Activated CD8-positive, alpha-beta memory T cell treated with anti-CD3 and anti-CD28 coated beads, Interleukin-2, amount 10 ng/mL, durations not matched to agents 7 days and 5 days (primary cell): ENCODE measurements around the gene OAT. TPM values are rescaled to one million over a fixed set of nuclear protein-coding genes. Genes with fewer than 3 reads are reported as not detected.

Experiments used
- ATAC-seq: fragments of 150-1000 bp; cut with Tn5 transposase; one replicate; pipeline ENCODE4 v1.10.0; 2021; ENCODE audit warnings: moderate library complexity
- CTCF ChIA-PET: fragments of 350-600 bp; sonication (Branson Sonifier 250); formaldehyde crosslinking; loops from one replicate; lab custom pipeline; 2021; ENCODE audit warnings: antibody characterized with exemption; lab: Charles Lee
- DNase-seq: peaks from one replicate; pipeline ENCODE4 v3.0.0-alpha.2; 2020
- H3K27ac Mint-ChIP-seq: one replicate; pipeline ENCODE4 v1.8.0; 2021; ENCODE audit warnings: mild to moderate bottlenecking, mixed read lengths
- H3K27me3 Mint-ChIP-seq: one replicate; pipeline ENCODE4 v1.8.0; 2021; ENCODE audit warnings: mixed read lengths
- H3K36me3 Mint-ChIP-seq: one replicate; pipeline ENCODE4 v1.8.0; 2021; ENCODE audit warnings: mild to moderate bottlenecking, mixed read lengths
- H3K4me1 Mint-ChIP-seq: one replicate; pipeline ENCODE4 v1.8.0; 2021; ENCODE audit warnings: mixed read lengths
- H3K4me3 Mint-ChIP-seq: one replicate; pipeline ENCODE4 v1.8.0; 2021; ENCODE audit warnings: mild to moderate bottlenecking, moderate library complexity, mixed read lengths
- H3K9me3 Mint-ChIP-seq: one replicate; pipeline ENCODE4 v1.8.0; 2022; ENCODE audit warnings: low read depth, mixed read lengths
- total RNA-seq, 2 experiments: library from RNA; stranded (reverse); gene quantifications; one replicate each; pipeline ENCODE4 v1.2.3, GENCODE V29; 2021

Gene OAT
- total RNA-seq, 2 experiments from 2014 or later, result 18.7 to 32.3 TPM

DNA sequence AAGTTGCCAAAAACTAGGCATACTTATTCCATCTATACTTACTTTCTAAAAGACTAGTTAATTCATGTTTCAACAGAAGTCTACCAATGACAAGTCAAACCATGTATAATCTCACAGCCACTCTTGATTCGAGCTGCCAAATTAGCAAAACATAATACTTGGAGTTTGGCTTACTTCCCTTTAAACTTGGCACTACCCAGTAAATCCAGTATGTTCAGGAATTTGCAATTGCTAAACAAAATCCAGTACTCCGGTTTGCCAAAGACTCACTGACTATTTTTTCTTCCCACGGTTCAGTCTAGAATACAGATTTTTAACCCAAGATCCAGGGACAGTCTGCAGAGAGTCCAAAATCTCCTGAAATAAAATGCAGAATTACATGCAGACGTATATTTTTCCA is 4.6 kb downstream of the OAT start:
- Mint-ChIP-seq H3K4me3 (no peak overlapping the region), H3K36me3 (peaks cover 7% of the 10 kb centered on the region), H3K27ac (no peak overlapping the region), H3K27me3 (no peaks in the 10 kb centered on the region), H3K9me3 (no peaks in the 10 kb centered on the region), H3K4me1 (peaks cover 10% of the 10 kb centered on the region)
- ATAC-seq (no peak), DNase-seq (no peak)
- CTCF ChIA-PET, result interaction anchor here (0.7 to 1.3 kb wide), 3 partner anchors 10 to 18 kb away, joined by 3 to 4 read pairs (median 3); no protein-coding TSS in a partner anchor

DNA sequence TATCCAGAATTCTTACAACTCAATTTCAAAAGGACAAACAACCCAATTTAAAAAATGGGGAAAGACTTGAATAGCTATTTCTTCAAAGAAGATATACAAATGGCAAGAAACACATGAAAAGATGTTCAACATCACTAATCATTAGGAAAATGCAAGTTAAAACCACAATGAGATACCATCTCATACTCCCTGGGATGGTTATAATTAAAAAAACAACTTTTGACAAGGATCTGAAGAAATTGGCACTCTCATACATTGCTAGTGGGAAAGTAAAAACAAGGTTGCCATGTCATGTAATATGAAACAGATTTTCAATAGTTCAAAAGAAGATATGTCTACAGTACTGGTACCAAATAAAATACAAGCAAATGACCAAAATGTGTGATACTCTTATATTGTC is 9.0 kb downstream of the OAT start:
- Mint-ChIP-seq H3K4me3 (no peak overlapping the region), H3K27me3 (no peaks in the 10 kb centered on the region), H3K36me3 (peaks cover 13% of the 10 kb centered on the region), H3K4me1 (no peaks in the 10 kb centered on the region), H3K27ac (no peak overlapping the region), H3K9me3 (no peaks in the 10 kb centered on the region)
- ATAC-seq (no peak), DNase-seq (no peak)
- CTCF ChIA-PET, result interaction anchor here (0.7 kb wide), 1 partner anchor 21 kb away, joined by 4 read pairs; no protein-coding TSS in a partner anchor

DNA sequence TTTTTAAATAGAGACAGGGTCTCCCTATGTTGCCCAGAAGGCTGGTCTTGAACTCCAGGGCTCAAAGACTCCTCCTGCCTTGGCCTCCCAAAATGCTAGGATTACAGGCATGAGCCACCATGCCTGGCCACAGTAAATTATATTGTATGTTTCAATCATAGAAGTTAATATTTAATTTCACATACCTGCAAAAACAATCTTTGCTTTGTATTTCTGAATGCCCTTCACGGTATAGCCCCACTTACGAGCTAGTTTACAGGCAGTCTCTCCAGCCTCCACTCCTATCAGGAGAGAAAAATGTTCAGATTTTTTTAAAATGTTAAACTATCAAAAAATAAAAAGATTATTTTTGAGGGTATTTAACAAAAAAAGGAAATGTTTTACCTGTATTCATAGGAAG is 10.4 kb downstream of the OAT start:
- H3K9me3 Mint-ChIP-seq, result no peaks in the 10 kb centered on the region
- DNase-seq (no peak), ATAC-seq (no peak)
- no peaks in the 10 kb centered on the region for H3K27me3 Mint-ChIP-seq
- H3K27ac Mint-ChIP-seq, result no peak overlapping the region
- peaks cover 7% of the 10 kb centered on the region for H3K4me1 Mint-ChIP-seq
- CTCF ChIA-PET, result interaction anchor here (1.0 to 1.8 kb wide), 2 partner anchors 10 to 414 kb away, joined by 3 to 5 read pairs; no protein-coding TSS in a partner anchor
- peaks cover 15% of the 10 kb centered on the region for H3K36me3 Mint-ChIP-seq
- no peak overlapping the region for H3K4me3 Mint-ChIP-seq

DNA sequence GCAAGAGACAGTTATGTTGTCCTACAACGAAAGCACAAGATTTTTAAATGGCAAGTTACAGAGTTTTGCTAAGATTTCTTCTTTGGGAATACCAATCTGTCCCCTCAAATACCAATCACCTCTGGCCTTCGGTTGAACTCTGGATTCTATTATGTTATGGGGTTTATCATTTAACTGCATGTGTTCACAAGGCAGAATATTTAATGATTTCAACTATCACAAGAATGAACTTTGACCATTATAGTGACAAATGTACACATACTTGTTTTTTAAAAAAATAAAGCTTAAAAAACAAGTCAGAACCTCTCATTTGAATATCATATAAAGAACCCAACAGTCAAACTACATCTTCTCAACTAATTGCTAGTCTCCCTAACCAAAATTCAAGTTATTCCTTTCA is 11.3 kb downstream of the OAT start:
- CTCF ChIA-PET, result interaction anchor here (1.8 kb wide), 1 partner anchor 413 kb away, joined by 5 read pairs; no protein-coding TSS in a partner anchor
- DNase-seq, result no peak
- no peak overlapping the region for H3K27ac Mint-ChIP-seq
- no peak overlapping the region for H3K4me3 Mint-ChIP-seq
- peaks cover 17% of the 10 kb centered on the region for H3K36me3 Mint-ChIP-seq
- H3K9me3 Mint-ChIP-seq, result no peaks in the 10 kb centered on the region
- no peaks in the 10 kb centered on the region for H3K27me3 Mint-ChIP-seq
- ATAC-seq, result no peak
- peaks cover 11% of the 10 kb centered on the region for H3K4me1 Mint-ChIP-seq

DNA sequence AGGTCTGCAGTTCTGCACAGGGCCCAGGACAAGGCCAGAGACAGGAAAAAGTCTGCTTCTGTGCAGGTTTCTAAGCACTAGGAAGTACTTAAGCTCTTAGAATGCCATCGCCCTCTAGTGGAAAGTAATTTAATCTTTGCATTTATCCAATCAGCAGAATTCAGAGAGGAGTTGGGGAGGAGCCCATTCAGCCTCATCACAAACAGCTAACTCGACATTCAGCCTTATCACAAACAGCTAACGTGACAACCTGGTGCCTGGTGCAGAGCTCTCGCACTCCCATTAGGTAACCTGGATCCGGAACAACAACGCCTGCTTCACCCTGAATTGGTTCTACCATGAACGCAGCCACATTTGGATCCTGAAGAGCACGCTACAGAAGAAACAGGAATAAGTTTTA is 15.2 kb downstream of the OAT start:
- Mint-ChIP-seq H3K27me3 (no peaks in the 10 kb centered on the region), H3K4me1 (peaks cover 11% of the 10 kb centered on the region), H3K9me3 (no peaks in the 10 kb centered on the region), H3K4me3 (no peak overlapping the region), H3K27ac (peak overlapping the region; percentile 66), H3K36me3 (peaks cover 22% of the 10 kb centered on the region)
- DNase-seq (no peak), ATAC-seq (peak; percentile 98)
- CTCF ChIA-PET, result interaction anchor here (1.1 to 2.8 kb wide), 13 partner anchors 10 to 821 kb away, joined by 3 to 51 read pairs (median 4); partner anchors contain the start of genes LHPP and OAT

DNA sequence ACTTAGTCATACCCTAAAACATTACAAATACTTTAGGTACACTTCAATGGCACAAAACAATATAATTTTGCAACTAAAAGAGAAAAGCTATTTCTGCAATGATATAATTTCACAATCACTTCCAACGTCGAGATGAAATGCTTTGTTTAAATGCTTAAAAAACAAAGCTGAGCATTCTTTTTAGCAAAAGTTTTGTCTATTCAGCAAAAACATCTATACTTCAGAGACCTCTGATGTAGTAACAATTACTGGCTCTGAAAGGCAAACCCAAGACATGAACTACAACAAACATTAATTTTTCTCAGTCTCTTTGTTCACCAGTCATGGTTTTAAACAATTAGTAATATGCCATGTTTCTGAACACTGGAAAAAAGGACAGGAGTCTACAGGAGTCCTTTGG is 16.4 kb downstream of the OAT start:
- ATAC-seq (no peak), DNase-seq (no peak)
- CTCF ChIA-PET, result interaction anchor here (0.6 to 1.4 kb wide), 3 partner anchors 12 to 407 kb away, joined by 3 to 6 read pairs (median 4); no protein-coding TSS in a partner anchor
- peaks cover 11% of the 10 kb centered on the region for H3K4me1 Mint-ChIP-seq
- H3K27me3 Mint-ChIP-seq, result no peaks in the 10 kb centered on the region
- no peaks in the 10 kb centered on the region for H3K9me3 Mint-ChIP-seq
- H3K4me3 Mint-ChIP-seq, result no peak overlapping the region
- no peak overlapping the region for H3K27ac Mint-ChIP-seq
- peaks cover 20% of the 10 kb centered on the region for H3K36me3 Mint-ChIP-seq

DNA sequence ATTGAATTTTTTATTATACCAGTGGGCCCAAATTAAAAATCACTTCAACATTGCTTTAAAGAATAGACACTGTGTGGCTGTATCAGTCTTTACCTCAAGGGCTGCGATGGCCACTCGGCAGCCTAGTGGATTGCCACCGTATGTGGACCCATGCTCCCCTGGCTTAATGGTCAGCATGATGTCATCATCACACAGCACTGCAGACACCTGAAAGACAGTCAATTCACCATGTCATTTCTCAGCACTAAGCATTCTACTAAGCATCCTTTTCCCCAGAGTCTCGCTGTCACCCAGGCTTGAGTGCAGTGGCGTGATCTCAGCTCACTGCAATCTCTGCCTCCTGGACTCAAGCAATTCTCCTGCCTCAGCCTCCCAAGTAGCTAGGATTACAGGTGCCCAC is 17.1 kb downstream of the OAT start:
- Mint-ChIP-seq H3K27ac (no peak overlapping the region), H3K4me3 (no peak overlapping the region), H3K27me3 (no peaks in the 10 kb centered on the region), H3K9me3 (no peaks in the 10 kb centered on the region), H3K36me3 (peaks cover 23% of the 10 kb centered on the region), H3K4me1 (peaks cover 11% of the 10 kb centered on the region)
- ATAC-seq, result no peak
- no peak for DNase-seq
- CTCF ChIA-PET, result interaction anchor here (0.6 to 1.4 kb wide), 3 partner anchors 12 to 407 kb away, joined by 3 to 6 read pairs (median 4); no protein-coding TSS in a partner anchor

DNA sequence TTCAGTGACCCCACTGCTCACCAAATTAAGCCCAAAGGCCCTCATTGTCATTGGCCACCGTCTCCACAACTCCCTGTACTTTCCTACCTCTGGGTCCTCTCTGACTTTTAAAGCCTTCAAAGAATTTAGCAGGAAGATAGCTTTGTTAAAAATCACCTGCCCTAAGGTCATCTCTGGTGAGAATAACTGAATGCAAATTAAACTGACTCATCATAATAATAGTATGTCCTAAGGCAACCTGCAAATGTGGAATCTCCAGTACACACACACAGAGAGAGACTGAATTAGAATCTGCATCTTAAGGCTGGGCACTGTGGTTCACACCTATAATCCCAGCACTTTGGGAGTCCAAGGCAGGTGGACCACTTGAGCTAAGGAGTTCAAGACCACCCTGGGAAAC is 24.1 kb downstream of the OAT start:
- H3K4me1 Mint-ChIP-seq, result no peaks in the 10 kb centered on the region
- no peak for DNase-seq
- CTCF ChIA-PET, result no interaction called here

DNA sequence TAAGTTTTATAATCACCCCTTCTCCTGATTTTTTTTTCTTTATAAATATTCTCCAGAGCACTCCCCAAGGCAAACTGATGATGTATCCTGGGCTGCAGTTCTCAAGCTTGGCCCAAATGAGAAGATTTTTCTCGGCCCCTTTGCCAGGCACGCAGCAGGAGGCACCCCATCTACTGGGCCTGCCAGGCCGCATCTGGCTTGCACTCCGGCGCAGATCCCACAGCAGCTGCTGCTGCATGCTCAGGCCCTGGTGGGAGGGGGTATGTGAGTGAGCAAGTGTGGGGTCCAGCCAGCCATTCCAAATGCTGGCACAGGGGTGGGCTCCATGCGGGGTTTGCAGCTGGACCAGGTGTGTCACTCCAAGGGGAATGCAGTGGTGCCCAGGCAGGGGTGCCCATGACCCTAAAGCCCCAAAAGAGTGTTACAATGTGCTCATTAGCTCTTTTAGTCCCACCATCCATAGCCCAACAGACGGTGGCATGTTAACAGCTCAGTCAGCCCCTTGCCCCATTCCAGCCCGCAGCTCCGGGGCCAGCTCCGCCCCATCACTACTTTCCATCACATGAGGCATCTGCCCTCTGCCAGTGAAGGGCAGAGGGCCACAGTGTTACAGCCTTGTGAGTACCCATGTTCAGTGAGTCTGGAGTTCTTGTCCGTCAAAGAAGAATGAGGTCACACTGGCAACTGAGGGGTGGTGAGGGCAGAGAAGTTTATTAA is 25.9 kb downstream of the OAT start:
- no peaks in the 10 kb centered on the region for H3K27me3 Mint-ChIP-seq
- no peak overlapping the region for H3K27ac Mint-ChIP-seq
- H3K9me3 Mint-ChIP-seq, result peaks cover 2% of the 10 kb centered on the region
- no peak for DNase-seq
- CTCF ChIA-PET, result interaction anchor here (1.9 kb wide), 1 partner anchor 11 kb away, joined by 6 read pairs; no protein-coding TSS in a partner anchor
- peaks cover 5% of the 10 kb centered on the region for H3K36me3 Mint-ChIP-seq
- H3K4me3 Mint-ChIP-seq, result no peak overlapping the region
- ATAC-seq, result no peak
- H3K4me1 Mint-ChIP-seq, result no peaks in the 10 kb centered on the region

More for the DNA sequence above, 24.1 kb downstream of the OAT start:
- H3K27ac Mint-ChIP-seq, result no peak overlapping the region
- peaks cover 5% of the 10 kb centered on the region for H3K36me3 Mint-ChIP-seq
- H3K4me3 Mint-ChIP-seq, result no peak overlapping the region
- H3K9me3 Mint-ChIP-seq, result peaks cover 2% of the 10 kb centered on the region
- ATAC-seq, result no peak
- H3K27me3 Mint-ChIP-seq, result no peaks in the 10 kb centered on the region

DNA sequence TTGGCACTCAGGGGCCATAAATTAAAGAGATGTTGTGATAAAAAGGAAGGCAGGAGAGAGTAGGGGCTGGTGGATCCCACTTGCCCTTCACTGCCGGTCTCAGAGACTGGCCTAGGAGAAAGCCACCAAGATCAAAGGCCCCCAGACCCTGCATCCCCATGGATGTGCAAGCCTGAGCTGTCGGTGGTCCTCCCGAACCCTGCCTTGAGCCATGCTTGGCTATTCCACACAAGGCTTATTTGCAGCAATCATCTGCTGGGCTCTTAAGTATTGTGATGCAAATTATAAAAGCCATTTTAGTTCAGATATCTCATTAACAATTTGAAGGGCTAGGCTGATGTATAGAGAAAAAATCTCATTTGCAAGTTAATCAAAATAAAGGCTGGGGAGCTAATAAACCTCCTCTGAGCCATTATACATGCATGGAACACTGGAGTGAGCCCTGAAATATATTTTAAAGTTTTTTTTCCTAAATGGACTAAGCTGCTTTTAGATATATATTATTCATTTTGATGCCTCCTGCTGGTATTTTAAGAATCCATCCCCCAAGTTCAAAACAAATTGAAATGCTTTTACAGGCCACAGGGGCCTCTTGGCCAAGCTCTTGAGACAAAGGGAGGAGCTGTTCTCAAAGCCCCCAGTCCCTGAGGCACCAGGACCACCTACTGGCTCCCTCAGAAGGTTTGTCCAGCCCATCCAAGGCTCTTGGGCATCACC is 28.1 kb downstream of the OAT start:
- H3K27ac Mint-ChIP-seq, result no peak overlapping the region
- no peaks in the 10 kb centered on the region for H3K27me3 Mint-ChIP-seq
- no peaks in the 10 kb centered on the region for H3K36me3 Mint-ChIP-seq
- peaks cover 2% of the 10 kb centered on the region for H3K9me3 Mint-ChIP-seq
- ATAC-seq (no peak), DNase-seq (no peak)
- CTCF ChIA-PET, result interaction anchor here (1.1 to 5.8 kb wide), 7 partner anchors 8 to 393 kb away, joined by 3 to 146 read pairs (median 16); no protein-coding TSS in a partner anchor
- H3K4me1 Mint-ChIP-seq, result no peaks in the 10 kb centered on the region
- no peak overlapping the region for H3K4me3 Mint-ChIP-seq

DNA sequence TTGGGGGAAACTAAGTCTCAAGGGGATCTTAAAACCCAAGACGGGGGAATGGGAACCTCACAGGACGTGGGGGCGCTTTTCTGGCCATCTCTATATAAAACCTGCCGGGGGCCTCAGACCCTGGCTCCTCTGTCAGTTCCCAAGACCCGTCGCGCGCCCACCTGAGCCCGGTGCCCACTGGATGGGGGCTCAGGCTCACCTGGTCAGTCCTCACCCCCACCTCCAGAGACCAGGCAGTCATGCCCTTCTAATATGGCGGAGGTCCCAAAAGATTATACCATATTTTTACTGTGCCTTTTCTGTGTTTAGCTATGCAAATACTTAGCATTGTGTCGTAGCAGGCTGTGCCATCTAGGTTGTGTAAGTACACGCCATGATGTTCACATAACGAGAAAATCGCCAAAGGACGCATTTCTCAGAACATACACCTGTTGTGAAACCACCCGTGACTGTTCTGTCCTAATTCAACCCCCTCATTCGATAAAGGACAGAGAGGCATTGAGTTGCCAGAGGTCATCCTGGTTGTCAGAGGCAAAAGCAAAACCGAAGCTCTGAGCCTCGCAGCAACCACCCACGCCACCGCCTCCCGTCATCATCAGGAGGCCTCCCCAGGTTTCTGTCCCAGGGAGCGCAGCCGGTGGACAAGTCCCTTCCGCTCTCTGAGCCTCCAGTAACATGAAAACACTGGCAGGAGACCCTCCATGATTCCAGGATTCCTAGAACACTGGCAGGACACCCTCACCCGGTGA is 28.9 kb downstream of the OAT start:
- Mint-ChIP-seq H3K36me3 (no peaks in the 10 kb centered on the region), H3K9me3 (peaks cover 2% of the 10 kb centered on the region), H3K4me3 (no peak overlapping the region), H3K27me3 (no peaks in the 10 kb centered on the region), H3K4me1 (no peaks in the 10 kb centered on the region), H3K27ac (no peak overlapping the region)
- ATAC-seq (no peak), DNase-seq (no peak)
- CTCF ChIA-PET, result interaction anchor here (0.7 to 5.8 kb wide), 29 partner anchors 9 to 413 kb away, joined by 3 to 146 read pairs (median 5); partner anchors contain the start of gene OAT

DNA sequence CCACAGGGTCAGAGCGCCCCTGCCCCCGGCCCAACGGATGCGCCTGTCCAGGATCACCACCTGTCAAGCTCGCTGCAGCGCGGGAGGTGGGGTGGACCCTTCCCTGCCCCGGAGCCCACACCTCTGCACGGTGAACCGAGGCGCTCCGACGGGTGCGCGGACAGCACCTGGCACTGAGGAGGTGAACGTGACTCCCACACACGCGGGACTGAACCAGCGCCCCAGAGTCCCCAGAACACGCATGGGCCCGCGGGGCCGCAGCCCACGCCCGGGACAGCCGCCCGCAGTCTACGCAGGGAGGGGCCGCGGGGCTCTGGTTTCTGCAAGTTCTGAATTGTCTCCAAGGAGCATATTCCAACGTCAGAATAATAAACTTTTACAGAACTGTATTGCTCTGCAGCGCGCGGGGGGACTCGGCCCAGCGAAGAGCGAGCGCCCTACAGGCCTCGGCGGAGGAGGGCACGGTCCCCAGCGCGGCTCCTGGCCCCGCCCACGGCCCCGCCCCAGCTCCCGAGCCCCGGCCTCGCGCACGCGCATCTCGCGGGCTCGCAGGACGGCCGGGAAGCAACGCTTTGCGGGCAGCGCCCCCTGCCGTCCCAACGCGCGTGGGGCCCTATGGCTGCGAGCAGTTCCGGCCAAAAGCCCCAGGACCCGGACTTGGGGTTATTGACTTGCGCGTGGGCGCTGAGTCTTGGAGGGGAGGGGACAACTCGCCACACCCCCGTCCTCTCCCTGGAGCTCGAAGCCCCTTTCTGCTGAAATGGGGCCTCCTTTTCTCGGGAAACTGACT is 29.7 kb downstream of the OAT start:
- H3K27ac Mint-ChIP-seq, result no peak overlapping the region
- CTCF ChIA-PET, result interaction anchor here (0.6 to 5.8 kb wide), 50 partner anchors 8 to 807 kb away, joined by 3 to 146 read pairs (median 4); partner anchors contain the start of genes LHPP and OAT
- no peaks in the 10 kb centered on the region for H3K36me3 Mint-ChIP-seq
- DNase-seq (peak; percentile 91), ATAC-seq (peak; percentile 99)
- peaks cover 2% of the 10 kb centered on the region for H3K9me3 Mint-ChIP-seq
- H3K4me1 Mint-ChIP-seq, result no peaks in the 10 kb centered on the region
- H3K27me3 Mint-ChIP-seq, result no peaks in the 10 kb centered on the region
- no peak overlapping the region for H3K4me3 Mint-ChIP-seq
